ENCODE measurements around the gene SLC25A51.

The SLC25A51 gene

DNA sequence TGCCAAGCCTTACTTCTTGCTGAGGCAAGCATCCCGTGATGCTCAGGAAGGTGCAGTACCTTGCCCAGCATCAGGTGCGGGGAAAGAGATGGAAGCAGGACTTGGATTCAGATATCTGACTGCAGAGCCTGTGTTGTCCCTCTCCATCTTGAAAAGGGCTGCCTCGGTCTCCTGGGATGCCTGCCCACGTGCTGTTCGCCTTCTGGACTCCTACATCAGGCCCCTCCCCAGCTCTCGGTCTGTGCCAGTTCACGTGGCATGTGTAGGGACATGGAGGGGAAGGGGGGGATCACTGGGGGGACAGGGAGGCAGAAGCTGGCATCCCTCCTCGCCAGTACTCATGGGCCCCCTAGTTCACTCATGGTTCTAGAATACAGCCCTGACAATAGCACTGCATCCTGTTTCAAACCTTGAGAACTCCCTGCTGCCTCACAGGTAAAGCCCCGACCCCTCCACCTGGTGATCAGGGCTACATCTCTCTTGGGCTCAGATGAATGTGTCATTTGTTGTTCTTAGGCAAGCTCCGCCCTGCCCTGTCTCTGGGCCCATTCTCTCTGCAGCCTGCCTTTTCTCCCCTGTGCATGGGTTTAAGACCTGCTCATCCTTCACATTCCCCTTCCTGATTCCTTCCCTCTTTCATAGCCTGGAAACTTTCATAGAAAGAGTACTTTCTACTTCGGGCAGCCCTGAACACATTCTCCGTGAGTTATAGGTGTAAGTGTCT, 38.9 kb upstream of the SLC25A51 start:
- H3K27ac ChIP-seq, result no peak overlapping the region
- TF ChIP-seq, protein P1, sequence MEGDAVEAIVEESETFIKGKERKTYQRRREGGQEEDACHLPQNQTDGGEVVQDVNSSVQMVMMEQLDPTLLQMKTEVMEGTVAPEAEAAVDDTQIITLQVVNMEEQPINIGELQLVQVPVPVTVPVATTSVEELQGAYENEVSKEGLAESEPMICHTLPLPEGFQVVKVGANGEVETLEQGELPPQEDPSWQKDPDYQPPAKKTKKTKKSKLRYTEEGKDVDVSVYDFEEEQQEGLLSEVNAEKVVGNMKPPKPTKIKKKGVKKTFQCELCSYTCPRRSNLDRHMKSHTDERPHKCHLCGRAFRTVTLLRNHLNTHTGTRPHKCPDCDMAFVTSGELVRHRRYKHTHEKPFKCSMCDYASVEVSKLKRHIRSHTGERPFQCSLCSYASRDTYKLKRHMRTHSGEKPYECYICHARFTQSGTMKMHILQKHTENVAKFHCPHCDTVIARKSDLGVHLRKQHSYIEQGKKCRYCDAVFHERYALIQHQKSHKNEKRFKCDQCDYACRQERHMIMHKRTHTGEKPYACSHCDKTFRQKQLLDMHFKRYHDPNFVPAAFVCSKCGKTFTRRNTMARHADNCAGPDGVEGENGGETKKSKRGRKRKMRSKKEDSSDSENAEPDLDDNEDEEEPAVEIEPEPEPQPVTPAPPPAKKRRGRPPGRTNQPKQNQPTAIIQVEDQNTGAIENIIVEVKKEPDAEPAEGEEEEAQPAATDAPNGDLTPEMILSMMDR (conservative IDR thresholded peaks at IDR 0.05), result no peak

DNA sequence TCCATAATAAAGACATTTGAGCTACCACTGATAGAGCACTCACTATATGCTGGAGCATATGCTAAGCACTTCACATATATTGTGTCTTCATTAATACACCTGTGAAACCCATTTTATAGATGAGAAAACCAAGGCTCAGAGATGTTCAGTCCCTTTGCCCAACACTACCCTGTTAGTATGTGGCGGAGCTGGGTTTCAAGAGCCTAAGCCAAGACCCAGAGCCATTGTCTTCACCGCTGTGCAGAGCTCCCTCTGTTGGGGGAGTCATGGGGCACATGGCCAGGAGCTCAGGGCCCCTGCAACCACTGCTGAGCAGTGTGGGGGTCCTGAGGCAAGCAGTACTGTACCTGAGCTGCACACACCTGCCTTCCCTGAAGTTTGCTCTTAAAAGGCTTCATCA, 37.3 kb upstream of the SLC25A51 start:
- TF ChIP-seq, protein P1 (conservative IDR thresholded peaks at IDR 0.05), result no peak
- no peak overlapping the region for H3K27ac ChIP-seq

DNA sequence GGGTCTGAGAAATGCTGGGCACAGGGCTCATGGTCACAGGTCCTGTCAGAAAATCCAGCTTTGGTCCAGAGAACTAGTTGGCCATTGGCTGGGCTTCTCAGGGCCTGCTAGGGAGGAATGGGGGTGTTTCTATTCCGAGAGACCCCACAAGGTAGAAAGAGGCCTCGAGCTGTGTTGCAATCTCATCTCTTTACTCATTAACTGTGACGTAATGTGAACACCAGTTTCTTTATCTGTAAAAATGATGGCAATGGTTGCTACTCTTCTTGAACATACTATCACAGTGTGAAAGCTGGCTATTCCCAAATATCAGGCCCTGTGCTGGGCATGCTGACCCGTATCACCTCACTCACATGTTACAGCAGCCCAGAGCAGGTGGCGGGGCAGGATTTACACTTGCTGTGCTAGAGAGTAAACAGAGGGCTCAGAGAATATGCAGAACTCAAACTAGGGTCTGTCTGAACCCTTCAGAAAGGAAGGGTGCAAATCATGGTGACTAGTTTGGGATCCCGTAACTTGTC, 35.7 kb upstream of the SLC25A51 start:
- TF ChIP-seq, protein P1 (conservative IDR thresholded peaks at IDR 0.05), result no peak
- no peak overlapping the region for H3K27ac ChIP-seq

DNA sequence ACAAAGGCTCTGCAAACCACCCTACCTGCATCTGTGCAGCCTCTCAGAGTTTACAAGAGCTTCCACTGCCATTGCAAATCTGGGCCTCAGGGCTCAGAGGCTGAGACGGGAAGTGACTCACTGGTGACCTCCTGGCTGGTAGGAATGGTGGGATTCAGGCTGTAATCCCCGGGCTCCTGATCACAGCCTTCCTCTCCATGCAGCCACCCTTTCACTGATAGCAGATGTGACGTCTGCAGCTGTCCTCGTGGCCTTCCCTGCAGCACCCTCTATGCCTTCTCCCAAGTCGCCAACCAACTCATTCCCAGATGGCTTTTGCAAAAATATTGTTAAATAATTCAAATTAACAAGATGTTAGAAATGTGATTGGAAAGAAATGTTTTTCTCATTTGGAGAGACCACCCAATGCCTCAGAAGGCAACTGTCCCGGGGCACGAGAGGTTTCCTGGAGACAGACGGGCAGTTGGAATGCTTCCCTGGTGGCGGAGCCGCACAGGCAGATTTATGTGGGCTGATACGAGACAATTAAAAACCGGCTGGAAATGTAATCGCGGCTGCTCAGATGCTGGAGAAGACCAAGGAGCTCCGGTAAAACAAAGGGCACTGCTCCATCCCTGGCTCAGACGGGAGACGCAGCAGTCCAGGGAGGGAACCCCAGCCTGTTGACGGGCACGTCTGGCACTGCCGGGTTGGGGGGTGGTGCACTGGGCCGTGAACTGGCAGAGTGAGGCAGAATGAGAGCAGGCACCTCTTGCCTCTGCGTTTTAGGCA, 34.4 kb upstream of the SLC25A51 start:
- no peak overlapping the region; the same call in 1 of the 2 replicates for H3K27ac ChIP-seq

DNA sequence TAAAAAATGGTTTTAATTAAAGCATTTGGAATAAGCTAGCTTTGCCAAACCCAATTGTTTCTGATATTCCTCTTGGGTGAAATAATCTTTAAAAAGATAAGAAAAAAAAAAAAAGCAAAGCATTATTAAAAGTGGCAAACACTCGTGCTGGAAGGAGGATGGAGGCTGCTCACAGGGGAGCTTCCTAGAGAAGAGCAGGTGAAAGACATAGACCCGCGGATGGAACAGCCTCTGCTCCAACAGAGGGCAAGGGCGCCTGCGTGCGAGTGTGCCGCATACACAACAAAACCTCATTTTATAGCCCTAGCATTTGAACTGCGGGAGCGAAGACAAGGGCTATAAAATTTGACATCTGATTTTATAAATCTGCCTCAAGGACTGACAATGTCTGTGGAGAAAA, 33.4 kb upstream of the SLC25A51 start:
- H3K27ac ChIP-seq, result no peak overlapping the region
- TF ChIP-seq, protein P1 (conservative IDR thresholded peaks at IDR 0.05), result no peak

More for the DNA sequence above, 34.4 kb upstream of the SLC25A51 start:
- TF ChIP-seq, protein P1 (conservative IDR thresholded peaks at IDR 0.05), result no peak

DNA sequence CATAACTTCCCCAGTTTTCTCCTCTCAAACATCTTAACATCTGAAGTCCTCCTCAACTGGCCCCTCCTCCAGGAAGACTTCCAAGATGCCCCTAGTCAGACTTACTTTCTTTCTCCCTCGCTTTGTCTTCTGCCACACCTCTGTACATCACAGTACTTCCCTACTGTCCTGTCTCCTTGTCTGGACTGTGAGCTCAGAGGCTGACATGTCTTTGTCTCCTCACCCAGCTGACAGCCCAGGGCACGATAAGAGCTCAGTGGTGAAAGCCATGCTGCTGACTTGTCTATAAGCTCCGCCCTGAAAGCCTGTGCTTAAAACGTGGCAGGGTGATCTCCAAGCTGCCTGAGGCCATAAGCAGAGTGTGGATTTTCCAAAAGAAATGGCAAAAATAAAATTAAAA, 33.0 kb upstream of the SLC25A51 start:
- no peak overlapping the region for H3K27ac ChIP-seq
- TF ChIP-seq, protein P1 (conservative IDR thresholded peaks at IDR 0.05), result no peak

DNA sequence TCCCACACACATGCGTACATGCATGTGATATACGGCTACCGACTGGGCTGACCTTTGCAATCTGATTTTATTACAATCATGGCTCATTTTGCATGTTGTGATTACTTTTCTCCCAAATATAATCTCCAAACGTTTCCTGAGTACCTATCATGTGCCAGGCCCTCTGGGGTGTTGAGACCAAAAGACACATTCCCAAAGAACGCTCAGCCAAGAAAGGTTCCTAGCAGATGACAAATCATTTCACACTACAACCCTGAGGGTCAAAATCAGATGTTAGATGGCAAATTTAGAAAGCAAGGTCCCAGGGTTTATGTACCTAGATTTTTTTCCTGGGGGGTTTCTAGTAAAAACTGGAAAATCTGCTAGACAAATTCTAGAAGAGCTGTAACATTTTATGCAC, 32.4 kb upstream of the SLC25A51 start:
- no peak overlapping the region for H3K27ac ChIP-seq
- TF ChIP-seq, protein P1 (conservative IDR thresholded peaks at IDR 0.05), result no peak

Data from VCaP (cell line).